Measurements from ENCODE around the gene KLF7.

The KLF7 gene

DNA sequence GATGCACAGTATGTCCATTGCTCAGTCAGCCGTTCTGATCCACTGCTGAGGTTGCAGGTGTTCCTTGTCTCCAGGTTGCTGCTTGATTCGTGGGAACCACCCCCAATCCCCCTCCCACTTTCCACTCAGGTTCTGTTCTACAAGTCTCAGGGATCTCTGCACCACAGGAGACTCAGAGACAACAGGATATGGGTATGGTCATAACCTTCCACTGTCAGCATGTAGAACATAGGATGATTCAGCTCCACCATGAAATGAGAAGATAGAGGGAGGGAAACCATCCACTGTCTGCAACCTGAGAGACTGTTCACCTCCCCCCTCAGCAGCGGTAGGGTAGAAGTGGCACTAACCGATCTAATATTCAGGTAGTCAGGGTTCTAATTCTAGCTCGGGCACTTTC lies 19.0 kb upstream of the KLF7 start:
- H3K4me3 ChIP-seq (ENCODE audit: control insufficient read depth, low read depth, low read length), result no peak overlapping the region

DNA sequence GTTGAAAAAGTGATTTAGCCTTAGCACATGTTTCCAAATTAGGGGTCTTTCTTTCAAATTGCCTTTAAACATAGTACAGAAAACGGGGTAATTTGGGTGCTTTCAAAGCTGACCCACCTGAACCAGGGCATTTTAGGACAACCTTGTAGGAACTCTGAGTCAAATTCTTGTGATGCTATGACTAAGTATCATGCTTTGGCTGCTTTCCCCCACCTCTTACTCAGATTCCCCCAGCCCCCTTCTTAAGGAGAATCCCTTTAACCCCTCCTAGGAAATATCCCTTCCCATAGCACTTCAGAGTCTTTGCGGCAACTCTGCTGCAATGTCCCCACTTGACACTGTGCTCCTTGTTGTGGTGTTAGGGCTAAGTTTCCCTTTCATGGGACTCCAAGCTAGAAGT lies 18.6 kb upstream of the KLF7 start:
- TF ChIP-seq, protein P1, sequence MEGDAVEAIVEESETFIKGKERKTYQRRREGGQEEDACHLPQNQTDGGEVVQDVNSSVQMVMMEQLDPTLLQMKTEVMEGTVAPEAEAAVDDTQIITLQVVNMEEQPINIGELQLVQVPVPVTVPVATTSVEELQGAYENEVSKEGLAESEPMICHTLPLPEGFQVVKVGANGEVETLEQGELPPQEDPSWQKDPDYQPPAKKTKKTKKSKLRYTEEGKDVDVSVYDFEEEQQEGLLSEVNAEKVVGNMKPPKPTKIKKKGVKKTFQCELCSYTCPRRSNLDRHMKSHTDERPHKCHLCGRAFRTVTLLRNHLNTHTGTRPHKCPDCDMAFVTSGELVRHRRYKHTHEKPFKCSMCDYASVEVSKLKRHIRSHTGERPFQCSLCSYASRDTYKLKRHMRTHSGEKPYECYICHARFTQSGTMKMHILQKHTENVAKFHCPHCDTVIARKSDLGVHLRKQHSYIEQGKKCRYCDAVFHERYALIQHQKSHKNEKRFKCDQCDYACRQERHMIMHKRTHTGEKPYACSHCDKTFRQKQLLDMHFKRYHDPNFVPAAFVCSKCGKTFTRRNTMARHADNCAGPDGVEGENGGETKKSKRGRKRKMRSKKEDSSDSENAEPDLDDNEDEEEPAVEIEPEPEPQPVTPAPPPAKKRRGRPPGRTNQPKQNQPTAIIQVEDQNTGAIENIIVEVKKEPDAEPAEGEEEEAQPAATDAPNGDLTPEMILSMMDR (IDR thresholded peaks at IDR 0.05; ENCODE audit: control insufficient read depth, insufficient read depth, low read depth, low read length, missing control alignments), result no peak
- DNase-seq (ENCODE audit: low read depth), result no peak
- no peak overlapping the region for H3K4me3 ChIP-seq (ENCODE audit: control insufficient read depth, low read depth, low read length)

More for the DNA sequence above, 19.0 kb upstream of the KLF7 start:
- TF ChIP-seq, protein P1 (IDR thresholded peaks at IDR 0.05; ENCODE audit: control insufficient read depth, insufficient read depth, low read depth, low read length, missing control alignments), result no peak
- DNase-seq (ENCODE audit: low read depth), result no peak

DNA sequence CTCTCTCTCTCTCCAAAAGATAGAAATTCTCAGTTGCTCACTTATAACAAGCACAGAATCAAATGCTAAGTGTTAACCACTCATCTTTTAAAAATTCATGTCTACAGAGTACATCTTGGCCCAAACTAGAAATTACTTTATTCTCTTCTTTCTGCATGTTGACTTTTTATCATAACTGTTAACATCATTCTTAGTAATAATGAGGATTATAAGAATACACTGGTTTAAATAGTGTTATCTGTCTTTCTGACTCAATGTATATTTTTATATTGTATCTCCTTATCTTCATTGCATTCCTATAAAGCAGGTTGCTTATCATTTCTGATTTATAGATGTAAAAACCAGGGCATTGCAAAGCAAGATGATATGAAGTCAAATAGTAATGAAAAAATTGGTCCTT lies 17.8 kb upstream of the KLF7 start:
- no peak overlapping the region for H3K4me3 ChIP-seq (ENCODE audit: control insufficient read depth, low read depth, low read length)
- no peak for DNase-seq (ENCODE audit: low read depth)
- TF ChIP-seq, protein P1 (IDR thresholded peaks at IDR 0.05; ENCODE audit: control insufficient read depth, insufficient read depth, low read depth, low read length, missing control alignments), result no peak

DNA sequence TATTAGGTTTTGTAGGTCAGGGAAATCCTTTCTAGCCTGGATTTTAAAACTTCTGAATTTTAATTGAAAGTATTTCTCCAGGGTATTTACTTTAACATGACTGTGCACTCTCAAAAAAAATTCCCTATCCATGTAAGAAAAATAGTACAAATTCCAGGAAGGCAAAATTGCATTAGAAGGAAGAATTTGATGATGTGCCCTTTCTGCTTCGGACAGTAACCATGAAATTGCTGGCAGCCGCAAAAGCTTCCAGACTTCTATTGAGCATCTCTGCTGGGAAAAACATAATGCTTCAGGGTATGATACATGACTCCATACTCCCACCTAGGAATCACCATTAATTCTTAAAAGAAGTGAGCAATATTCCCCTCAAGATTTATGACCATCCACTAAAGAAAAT lies 17.2 kb upstream of the KLF7 start:
- H3K4me3 ChIP-seq (ENCODE audit: control insufficient read depth, low read depth, low read length), result no peak overlapping the region
- TF ChIP-seq, protein P1 (IDR thresholded peaks at IDR 0.05; ENCODE audit: control insufficient read depth, insufficient read depth, low read depth, low read length, missing control alignments), result no peak
- DNase-seq (ENCODE audit: low read depth), result no peak

- TF ChIP-seq, protein P1 (IDR thresholded peaks at IDR 0.05; ENCODE audit: control insufficient read depth, insufficient read depth, low read depth, low read length, missing control alignments), result no peak
- no peak for DNase-seq (ENCODE audit: low read depth)
- no peak overlapping the region for H3K4me3 ChIP-seq (ENCODE audit: control insufficient read depth, low read depth, low read length)
Measured at GRCh38 chr2:207181526-207182274, 16.0 kb upstream of the KLF7 start.

- no peak overlapping the region for H3K4me3 ChIP-seq (ENCODE audit: control insufficient read depth, low read depth, low read length)
- TF ChIP-seq, protein P1 (IDR thresholded peaks at IDR 0.05; ENCODE audit: control insufficient read depth, insufficient read depth, low read depth, low read length, missing control alignments), result no peak
- DNase-seq (ENCODE audit: low read depth), result no peak
Measured at GRCh38 chr2:207180741-207181140, 15.0 kb upstream of the KLF7 start.
